Astrocyte of the spinal cord (primary cell): Measurements from ENCODE around the gene ZNF774.
"Not testable (repeated sequence)": the region's sequence is repeated elsewhere in the genome, so short reads cannot be mapped to it uniquely, and the experiment has no call there.

Experiments used
- DNase-seq: peaks from one replicate; pipeline ENCODE4 v3.0.0; 2011; ENCODE audit warnings: low read depth, low spot score
- H3K4me3 ChIP-seq: 2 replicates; pipeline ENCODE4 v1.5.1; 2011; ENCODE audit warnings: low read depth, mild to moderate bottlenecking, low read length, moderate library complexity
- in situ Hi-C: cut with HindIII; loops from 2 replicates; pipeline ENCODE4 v1.10.0; 2017; ENCODE audit warnings: low sequenced_read_pairs
- TF ChIP-seq, protein P1 (sequence below): IDR thresholded peaks from 2 replicates; pipeline ENCODE4 v1.5.1; 2012; ENCODE audit warnings: low read depth, mild to moderate bottlenecking, low read length, inconsistent platforms

Gene ZNF774

GRCh38 chr15:90344662-90345061 is 7.4 kb upstream of the ZNF774 start:
- H3K4me3 ChIP-seq, result no peak overlapping the region

DNA sequence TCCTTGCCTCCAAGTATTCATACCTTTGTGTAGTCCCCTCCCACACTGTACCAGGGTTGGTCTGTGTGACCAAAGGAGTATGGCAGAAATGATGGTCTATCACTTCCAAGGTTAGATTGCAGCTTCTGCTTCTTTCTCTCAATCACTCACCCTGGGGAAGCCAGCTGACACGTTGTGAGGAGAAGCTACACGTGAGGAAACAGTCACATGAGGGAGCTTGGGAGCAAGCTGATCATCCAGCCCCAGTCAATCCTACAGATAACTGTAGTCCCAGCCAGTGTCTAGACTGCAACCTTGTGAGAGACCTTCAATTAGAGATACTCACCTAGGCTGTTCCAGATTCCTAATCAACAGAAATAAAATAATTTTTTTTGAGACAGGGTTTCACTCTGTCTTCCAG is 6.2 kb upstream of the ZNF774 start:
- no peak for DNase-seq
- in situ Hi-C loops, result no loop called here
- H3K4me3 ChIP-seq, result no peak overlapping the region
- TF ChIP-seq, protein P1, sequence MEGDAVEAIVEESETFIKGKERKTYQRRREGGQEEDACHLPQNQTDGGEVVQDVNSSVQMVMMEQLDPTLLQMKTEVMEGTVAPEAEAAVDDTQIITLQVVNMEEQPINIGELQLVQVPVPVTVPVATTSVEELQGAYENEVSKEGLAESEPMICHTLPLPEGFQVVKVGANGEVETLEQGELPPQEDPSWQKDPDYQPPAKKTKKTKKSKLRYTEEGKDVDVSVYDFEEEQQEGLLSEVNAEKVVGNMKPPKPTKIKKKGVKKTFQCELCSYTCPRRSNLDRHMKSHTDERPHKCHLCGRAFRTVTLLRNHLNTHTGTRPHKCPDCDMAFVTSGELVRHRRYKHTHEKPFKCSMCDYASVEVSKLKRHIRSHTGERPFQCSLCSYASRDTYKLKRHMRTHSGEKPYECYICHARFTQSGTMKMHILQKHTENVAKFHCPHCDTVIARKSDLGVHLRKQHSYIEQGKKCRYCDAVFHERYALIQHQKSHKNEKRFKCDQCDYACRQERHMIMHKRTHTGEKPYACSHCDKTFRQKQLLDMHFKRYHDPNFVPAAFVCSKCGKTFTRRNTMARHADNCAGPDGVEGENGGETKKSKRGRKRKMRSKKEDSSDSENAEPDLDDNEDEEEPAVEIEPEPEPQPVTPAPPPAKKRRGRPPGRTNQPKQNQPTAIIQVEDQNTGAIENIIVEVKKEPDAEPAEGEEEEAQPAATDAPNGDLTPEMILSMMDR, result no peak

More at GRCh38 chr15:90344662-90345061, 7.4 kb upstream of the ZNF774 start:
- TF ChIP-seq, protein P1, result no peak
- no peak for DNase-seq
- in situ Hi-C loops, result no loop called here

GRCh38 chr15:90347431-90348065 is 4.5 kb upstream of the ZNF774 start:
- in situ Hi-C loops, H3K4me3 ChIP-seq, DNase-seq: not testable (repeated sequence)

- no peak for DNase-seq
- TF ChIP-seq, protein P1, result no peak
- in situ Hi-C loops, result no loop called here
- no peak overlapping the region for H3K4me3 ChIP-seq
These were observed 3.6 kb upstream of the ZNF774 start for GRCh38 chr15:90348456-90348855.

GRCh38 chr15:90349072-90349471 is 3.0 kb upstream of the ZNF774 start:
- no peak for DNase-seq
- H3K4me3 ChIP-seq, result no peak overlapping the region
- TF ChIP-seq, protein P1, result no peak
- in situ Hi-C loops, result no loop called here

GRCh38 chr15:90349821-90350220 is 2.3 kb upstream of the ZNF774 start:
- no peak for DNase-seq
- TF ChIP-seq, protein P1, result no peak
- no peak overlapping the region for H3K4me3 ChIP-seq
- in situ Hi-C loops, result loop anchor here (25.0 kb wide), 1 partner anchor 137 kb away; no protein-coding TSS in a partner anchor

DNA sequence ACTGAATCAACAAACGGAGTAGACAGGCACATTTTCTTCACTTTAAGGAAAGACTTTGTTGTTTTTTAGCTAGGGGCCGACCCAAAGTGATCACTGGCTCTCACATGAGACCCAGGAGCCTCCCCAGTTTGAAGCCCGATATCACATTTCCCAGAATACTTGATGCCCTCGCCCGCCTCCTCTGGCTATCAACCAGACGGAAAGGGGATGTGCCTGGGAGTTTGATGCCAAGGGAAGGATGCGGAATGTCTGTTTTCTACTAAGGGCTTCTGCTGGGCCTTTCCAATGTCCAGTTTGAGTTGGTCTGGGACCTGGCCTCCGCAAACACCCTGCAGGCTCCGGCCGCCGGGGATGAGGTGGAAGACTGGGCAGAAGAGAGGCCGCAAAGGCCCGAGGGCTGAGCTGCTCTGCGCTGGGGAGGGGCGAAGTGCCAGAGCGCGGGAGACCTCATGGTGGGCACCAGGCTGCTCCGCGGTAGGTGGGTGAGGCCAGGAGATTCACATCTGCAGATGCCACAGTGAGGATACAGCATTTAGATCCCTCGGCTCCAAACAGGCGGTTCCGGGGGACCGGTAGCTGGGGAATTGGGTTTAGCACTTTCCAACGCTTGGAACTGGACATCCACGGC is 491 bp upstream of the ZNF774 start:
- in situ Hi-C loops, result loop anchor here (25.0 kb wide), 1 partner anchor 136 kb away; no protein-coding TSS in a partner anchor
- DNase-seq, result no peak
- TF ChIP-seq, protein P1, result no peak
- H3K4me3 ChIP-seq, result peak overlapping the region; percentile 77
